Ishikawa (cell line): Measurements from ENCODE around the gene KRT84.
A peak's percentile ranks its signal among the peaks of the same experiment; 100 is the strongest.

Experiments used
- CEBPB ChIP-seq: IDR thresholded peaks from 2 replicates; pipeline ENCODE4 v1.6.1; 2012
- CREB1 ChIP-seq: IDR thresholded peaks from 2 replicates; pipeline ENCODE4 v1.6.1; 2012; ENCODE audit warnings: low read depth
- EGR1 ChIP-seq: IDR thresholded peaks from 2 replicates; pipeline ENCODE4 v1.6.1; 2012
- EP300 ChIP-seq: IDR thresholded peaks from 2 replicates; pipeline ENCODE4 v1.6.1; 2012; ENCODE audit warnings: borderline replicate concordance
- FOXM1 ChIP-seq: IDR thresholded peaks from 2 replicates; pipeline ENCODE4 v1.6.1; 2012; ENCODE audit warnings: low read depth, borderline replicate concordance
- NFIC ChIP-seq: IDR thresholded peaks from 2 replicates; pipeline ENCODE4 v1.6.1; 2012
- RAD21 ChIP-seq: IDR thresholded peaks from 2 replicates; pipeline ENCODE4 v1.6.1; 2012; ENCODE audit warnings: low read depth
- TAF1 ChIP-seq: IDR thresholded peaks from 2 replicates; pipeline ENCODE4 v1.6.1; 2012; ENCODE audit warnings: low read depth, mild to moderate bottlenecking
- TCF12 ChIP-seq: IDR thresholded peaks from 2 replicates; pipeline ENCODE4 v1.6.1; 2012; ENCODE audit warnings: low read depth
- TEAD4 ChIP-seq: IDR thresholded peaks from 2 replicates; pipeline ENCODE4 v1.6.1; 2012
- USF1 ChIP-seq: IDR thresholded peaks from 2 replicates; pipeline ENCODE4 v1.6.1; 2012
- YY1 ChIP-seq: IDR thresholded peaks from 2 replicates; pipeline ENCODE4 v1.6.1; 2012; ENCODE audit warnings: low read depth
- ZBTB7A ChIP-seq: IDR thresholded peaks from 2 replicates; pipeline ENCODE4 v1.6.1; 2012; ENCODE audit warnings: low read depth
- TF ChIP-seq, protein P1 (sequence below): IDR thresholded peaks from 2 replicates; pipeline ENCODE4 v1.6.1; 2012
- TF ChIP-seq, protein P2 (sequence below): IDR thresholded peaks from 2 replicates; pipeline ENCODE4 v1.6.1; 2012; ENCODE audit warnings: low read depth, mild to moderate bottlenecking

Gene KRT84

DNA sequence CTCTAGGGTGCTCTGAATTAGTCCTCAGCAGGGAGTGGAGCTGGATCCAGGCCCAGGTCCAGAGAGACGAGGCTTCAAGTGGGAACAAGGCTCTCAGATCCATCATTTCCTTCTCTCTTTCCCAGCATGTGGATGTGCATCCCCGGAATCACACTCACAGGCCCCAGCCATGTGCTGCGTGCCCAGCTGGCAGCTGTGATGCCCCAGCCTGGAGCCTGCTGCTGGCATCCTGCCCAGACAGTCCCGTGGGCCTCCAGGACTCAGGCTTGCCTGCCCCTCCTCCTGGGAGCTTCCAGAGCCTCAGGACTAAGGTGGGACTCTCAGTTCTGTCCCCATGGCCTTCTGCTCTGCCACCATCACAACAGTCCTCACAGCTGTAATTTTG, 6.2 kb upstream of the KRT84 start:
- TF ChIP-seq NFIC: peak; percentile 64
- no peak for TF ChIP-seq YY1
- TF ChIP-seq, protein P1, sequence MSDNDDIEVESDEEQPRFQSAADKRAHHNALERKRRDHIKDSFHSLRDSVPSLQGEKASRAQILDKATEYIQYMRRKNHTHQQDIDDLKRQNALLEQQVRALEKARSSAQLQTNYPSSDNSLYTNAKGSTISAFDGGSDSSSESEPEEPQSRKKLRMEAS: peak; percentile 73
- TF ChIP-seq TCF12: no peak

DNA sequence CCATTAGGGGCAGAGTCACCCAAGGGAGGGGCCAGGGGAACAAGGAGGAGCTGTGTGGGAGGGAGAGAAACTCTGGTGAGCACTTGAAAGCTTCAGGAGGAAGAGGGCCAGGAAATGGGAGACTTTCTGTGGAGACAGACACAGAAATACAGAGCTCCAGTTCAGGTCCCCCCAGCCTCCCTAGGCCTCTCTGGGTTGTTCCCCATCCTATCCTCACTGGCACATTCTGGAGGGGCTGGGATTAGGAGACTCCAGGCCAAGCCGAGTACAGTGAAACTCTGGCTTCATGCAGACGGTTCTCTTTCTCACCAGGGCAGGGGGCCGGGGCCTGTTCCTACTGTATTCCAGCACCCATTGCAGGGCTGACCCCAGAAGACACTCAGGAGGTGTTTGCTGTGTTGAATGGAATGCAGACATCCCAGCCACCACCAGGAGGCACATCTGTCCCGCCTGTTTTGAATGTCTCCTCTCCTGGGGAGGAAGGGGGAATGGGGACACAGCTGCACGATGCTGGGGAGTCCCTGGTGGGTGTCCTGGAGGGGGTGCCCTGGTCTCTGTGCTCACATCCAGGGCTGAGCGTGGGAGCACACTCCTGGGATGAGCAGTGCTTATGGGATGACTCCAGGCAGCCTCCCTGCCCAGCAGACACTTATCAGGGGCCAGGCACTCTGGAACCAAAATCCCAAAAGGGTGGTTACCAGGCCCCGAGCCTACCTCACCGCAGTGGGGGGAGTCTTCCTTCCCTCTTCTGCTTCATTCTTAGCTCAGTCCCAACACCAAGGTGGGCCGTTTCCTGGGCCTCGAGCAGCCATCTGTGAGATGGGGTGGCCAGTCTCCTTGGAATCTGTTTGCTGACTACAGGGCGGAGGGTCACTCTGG, 5.5 kb upstream of the KRT84 start:
- TF ChIP-seq TCF12 (no peak), RAD21 (peak; percentile 82), TEAD4 (peak; percentile 41; the same call in 1 of the 2 replicates)

GRCh38 chr12:52389313-52390207, 4.1 kb upstream of the KRT84 start:
- TF ChIP-seq EGR1 (no peak), NFIC (no peak), CREB1 (no peak), TEAD4 (no peak), USF1 (no peak), YY1 (no peak), ZBTB7A (no peak), TAF1 (no peak), CEBPB (no peak), TCF12 (no peak), FOXM1 (no peak), RAD21 (no peak)
- TF ChIP-seq, protein P1: no peak
- TF ChIP-seq, protein P2, sequence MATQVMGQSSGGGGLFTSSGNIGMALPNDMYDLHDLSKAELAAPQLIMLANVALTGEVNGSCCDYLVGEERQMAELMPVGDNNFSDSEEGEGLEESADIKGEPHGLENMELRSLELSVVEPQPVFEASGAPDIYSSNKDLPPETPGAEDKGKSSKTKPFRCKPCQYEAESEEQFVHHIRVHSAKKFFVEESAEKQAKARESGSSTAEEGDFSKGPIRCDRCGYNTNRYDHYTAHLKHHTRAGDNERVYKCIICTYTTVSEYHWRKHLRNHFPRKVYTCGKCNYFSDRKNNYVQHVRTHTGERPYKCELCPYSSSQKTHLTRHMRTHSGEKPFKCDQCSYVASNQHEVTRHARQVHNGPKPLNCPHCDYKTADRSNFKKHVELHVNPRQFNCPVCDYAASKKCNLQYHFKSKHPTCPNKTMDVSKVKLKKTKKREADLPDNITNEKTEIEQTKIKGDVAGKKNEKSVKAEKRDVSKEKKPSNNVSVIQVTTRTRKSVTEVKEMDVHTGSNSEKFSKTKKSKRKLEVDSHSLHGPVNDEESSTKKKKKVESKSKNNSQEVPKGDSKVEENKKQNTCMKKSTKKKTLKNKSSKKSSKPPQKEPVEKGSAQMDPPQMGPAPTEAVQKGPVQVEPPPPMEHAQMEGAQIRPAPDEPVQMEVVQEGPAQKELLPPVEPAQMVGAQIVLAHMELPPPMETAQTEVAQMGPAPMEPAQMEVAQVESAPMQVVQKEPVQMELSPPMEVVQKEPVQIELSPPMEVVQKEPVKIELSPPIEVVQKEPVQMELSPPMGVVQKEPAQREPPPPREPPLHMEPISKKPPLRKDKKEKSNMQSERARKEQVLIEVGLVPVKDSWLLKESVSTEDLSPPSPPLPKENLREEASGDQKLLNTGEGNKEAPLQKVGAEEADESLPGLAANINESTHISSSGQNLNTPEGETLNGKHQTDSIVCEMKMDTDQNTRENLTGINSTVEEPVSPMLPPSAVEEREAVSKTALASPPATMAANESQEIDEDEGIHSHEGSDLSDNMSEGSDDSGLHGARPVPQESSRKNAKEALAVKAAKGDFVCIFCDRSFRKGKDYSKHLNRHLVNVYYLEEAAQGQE: no peak

DNA sequence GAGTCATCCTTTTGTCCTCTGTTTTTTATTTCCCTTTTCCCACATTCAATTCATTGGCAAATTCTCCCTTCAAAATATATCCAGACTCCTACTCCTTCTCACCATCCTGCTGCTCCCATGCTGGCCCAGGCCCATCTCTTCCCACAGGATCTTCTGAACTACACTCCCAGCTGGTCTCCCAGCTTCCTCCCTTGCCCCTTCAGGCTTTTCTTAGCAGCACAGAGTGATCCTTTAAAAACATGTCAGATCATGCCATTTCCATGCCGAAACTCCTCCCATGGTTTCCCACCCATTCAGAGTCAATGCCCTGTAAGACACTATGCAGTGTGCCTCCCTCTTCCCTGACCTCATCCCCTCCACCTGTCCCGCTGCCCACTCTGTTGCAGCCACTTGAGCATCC, 2.4 kb upstream of the KRT84 start:
- no peak for TF ChIP-seq USF1
- TF ChIP-seq TCF12: no peak
- TF ChIP-seq, protein P1: no peak
- no peak for TF ChIP-seq TEAD4
- no peak for TF ChIP-seq CREB1
- TF ChIP-seq EGR1: no peak
- no peak for TF ChIP-seq ZBTB7A
- no peak for TF ChIP-seq FOXM1
- TF ChIP-seq RAD21: no peak
- TF ChIP-seq, protein P2: no peak
- TF ChIP-seq CEBPB: no peak
- TF ChIP-seq EP300: no peak
- TF ChIP-seq YY1: no peak
- no peak for TF ChIP-seq TAF1
- no peak for TF ChIP-seq NFIC

DNA sequence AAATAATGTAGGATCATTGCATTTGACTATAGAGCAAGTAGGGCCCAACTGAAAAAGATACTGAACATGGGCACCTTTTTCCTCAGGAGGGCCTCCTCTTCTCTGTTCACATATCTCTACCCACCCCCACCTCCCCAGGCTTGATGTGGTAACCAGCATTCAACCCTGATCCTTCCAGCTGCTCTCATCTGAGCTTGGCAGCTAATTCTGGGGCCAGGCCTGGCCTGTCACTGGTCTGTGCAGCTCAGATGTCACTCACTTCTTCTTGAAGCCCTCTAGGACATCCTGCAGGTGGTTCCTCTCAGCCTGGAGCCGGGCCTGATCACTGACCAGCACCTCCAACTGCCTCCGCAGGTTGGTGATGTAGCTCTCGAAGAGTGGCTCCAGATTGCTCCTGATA, 2.1 kb downstream of the KRT84 start:
- no peak for TF ChIP-seq FOXM1
- TF ChIP-seq NFIC: no peak
- no peak for TF ChIP-seq TEAD4
- no peak for TF ChIP-seq CEBPB
- TF ChIP-seq EGR1: no peak
- no peak for TF ChIP-seq ZBTB7A
- TF ChIP-seq, protein P2: no peak
- TF ChIP-seq EP300: no peak
- TF ChIP-seq TCF12: no peak
- no peak for TF ChIP-seq TAF1
- TF ChIP-seq RAD21: no peak
- TF ChIP-seq CREB1: no peak
- TF ChIP-seq YY1: no peak
- TF ChIP-seq, protein P1: no peak
- no peak for TF ChIP-seq USF1
